GM10248 (cell line): Measurements from ENCODE around the gene POLR3G.
A peak's percentile ranks its signal among the peaks of the same experiment; 100 is the strongest.

Experiments used
- CTCF ChIA-PET: fragments of 300-600 bp; sonication (Branson Sonifier 250); formaldehyde crosslinking; extraction: SDS; loops from one replicate; lab custom pipeline; 2021; ENCODE audit warnings: antibody characterized with exemption; lab: Yijun Ruan, JAX
- POLR2A ChIA-PET: fragments of 350-650 bp; sonication (Branson Sonifier 250); formaldehyde crosslinking; extraction: SDS; loops from one replicate; lab custom pipeline; 2020; ENCODE audit warnings: antibody characterized with exemption; lab: Yijun Ruan, JAX
- DNase-seq: peaks from one replicate; pipeline ENCODE4 v3.0.0; 2012; ENCODE audit errors: extremely low spot score
- CTCF ChIP-seq: IDR thresholded peaks from 2 replicates; pipeline ENCODE4 v1.5.1; 2012; ENCODE audit warnings: mild to moderate bottlenecking, low read depth; ENCODE audit errors: extremely low read depth, missing control alignments, control extremely low read depth

The POLR3G gene

GRCh38 chr5:90553711-90554110 is 79.0 kb downstream of the POLR3G start:
- DNase-seq, result no peak
- no peak for TF ChIP-seq CTCF
- CTCF ChIA-PET, result interaction anchor here (0.6 to 2.1 kb wide), 2 partner anchors 10 to 18 kb away, joined by 3 to 8 read pairs; no protein-coding TSS in a partner anchor
- POLR2A ChIA-PET, result no interaction called here

GRCh38 chr5:90554358-90555006 is 79.8 kb downstream of the POLR3G start:
- no peak for DNase-seq
- no peak for TF ChIP-seq CTCF
- POLR2A ChIA-PET, result no interaction called here

GRCh38 chr5:90555666-90556065 is 81.0 kb downstream of the POLR3G start:
- POLR2A ChIA-PET, result no interaction called here
- no peak for DNase-seq
- TF ChIP-seq CTCF, result no peak
- CTCF ChIA-PET, result interaction anchor here (1.2 to 2.1 kb wide), 2 partner anchors 8 to 10 kb away, joined by 4 to 8 read pairs; no protein-coding TSS in a partner anchor

More at GRCh38 chr5:90554358-90555006, 79.8 kb downstream of the POLR3G start:
- CTCF ChIA-PET, result interaction anchor here (2.1 kb wide), 1 partner anchor 9 kb away, joined by 8 read pairs; no protein-coding TSS in a partner anchor

GRCh38 chr5:90557391-90557790 is 82.7 kb downstream of the POLR3G start:
- TF ChIP-seq CTCF, result no peak

GRCh38 chr5:90557871-90558270 is 83.2 kb downstream of the POLR3G start:
- no peak for DNase-seq
- POLR2A ChIA-PET, result no interaction called here
- no peak for TF ChIP-seq CTCF
- CTCF ChIA-PET, result no interaction called here

More at GRCh38 chr5:90557391-90557790, 82.7 kb downstream of the POLR3G start:
- CTCF ChIA-PET, result no interaction called here
- DNase-seq, result no peak
- POLR2A ChIA-PET, result no interaction called here

- TF ChIP-seq CTCF, result no peak
- POLR2A ChIA-PET, result no interaction called here
- peak; percentile 26 for DNase-seq
- CTCF ChIA-PET, result interaction anchor here (1.5 to 1.6 kb wide), 2 partner anchors 28 to 225 kb away, joined by 4 to 5 read pairs; partner anchors contain the start of gene LYSMD3
Observed at GRCh38 chr5:90558344-90559192, 83.9 kb downstream of the POLR3G start, which contains the start of gene ADGRV1. Gene ADGRV1 (plus strand): TSS chr5:90558797. CDS start chr5:90558896, 99 bp downstream.
